Neural cell (in vitro differentiated cells): ENCODE results near the gene WDR7. TPM values are rescaled to one million over a fixed set of nuclear protein-coding genes. Genes with fewer than 3 reads are reported as not detected.

Source experiments
- H2AFZ ChIP-seq: fragments of 200-600, 300-800 bp; sonication (generic), shearing (Covaris generic); 2 replicates; pipeline ENCODE4 v1.6.0; 2014; ENCODE audit warnings: low read depth, mild to moderate bottlenecking, antibody characterized with exemption, low read length, moderate library complexity
- H3F3A ChIP-seq: fragments of 200-600 bp; shearing (Covaris generic); 2 replicates; pipeline ENCODE4 v1.6.1; 2016; ENCODE audit warnings: mild to moderate bottlenecking, moderate library complexity, mixed read lengths, antibody characterized with exemption, low read length; ENCODE audit not compliant: insufficient read depth, poor library complexity, severe bottlenecking
- H3K27ac ChIP-seq: fragments of 200-600, 300-800 bp; sonication (generic), shearing (Covaris generic); 2 replicates; pipeline ENCODE4 v1.5.1; 2014; ENCODE audit warnings: mild to moderate bottlenecking, low read length, moderate library complexity
- H3K27me3 ChIP-seq: fragments of 300-800, 200-600 bp; sonication (generic), shearing (Covaris generic); 2 replicates; pipeline ENCODE4 v1.6.0; 2014; ENCODE audit warnings: mild to moderate bottlenecking, low read depth, low read length, moderate library complexity; ENCODE audit not compliant: insufficient read depth
- H3K36me3 ChIP-seq: fragments of 300-800, 200-600 bp; sonication (generic), shearing (Covaris generic); 2 replicates; pipeline ENCODE4 v1.5.1; 2014; ENCODE audit warnings: mild to moderate bottlenecking, antibody characterized with exemption, low read length, moderate library complexity; ENCODE audit not compliant: insufficient read depth
- H3K4me2 ChIP-seq: fragments of 300-800, 200-600 bp; sonication (generic), shearing (Covaris generic); 2 replicates; pipeline ENCODE4 v1.6.0; 2014; ENCODE audit warnings: mild to moderate bottlenecking, low read length
- H3K4me3 ChIP-seq: fragments of 300-800, 200-600 bp; sonication (generic), shearing (Covaris generic); 2 replicates; pipeline ENCODE4 v1.5.1; 2014; ENCODE audit warnings: mild to moderate bottlenecking, low read length, moderate library complexity
- H3K79me2 ChIP-seq: fragments of 200-600 bp; shearing (Covaris generic); replicated peaks from 2 replicates; pipeline ENCODE4 v1.6.0; 2014; ENCODE audit warnings: mild to moderate bottlenecking, low read length, moderate library complexity; ENCODE audit not compliant: insufficient read depth
- H3K9ac ChIP-seq: fragments of 300-800, 200-600 bp; sonication (generic), shearing (Covaris generic); 2 replicates; pipeline ENCODE4 v1.6.1; 2016; ENCODE audit warnings: mild to moderate bottlenecking, low read length, mixed read lengths
- H3K9me2 ChIP-seq: fragments of 200-600 bp; shearing (Covaris generic); 2 replicates; pipeline ENCODE4 v1.6.1; 2016; ENCODE audit warnings: mild to moderate bottlenecking, low read length, mixed read lengths; ENCODE audit not compliant: insufficient read depth
- H3K9me3 ChIP-seq: fragments of 200-600, 300-800 bp; sonication (generic), shearing (Covaris generic); 2 replicates; pipeline ENCODE4 v1.6.1; 2016; ENCODE audit warnings: mild to moderate bottlenecking, mixed run types, low read length, moderate library complexity, mixed read lengths
- H4K20me1 ChIP-seq: fragments of 200-600 bp; shearing (Covaris generic); 2 replicates; pipeline ENCODE4 v1.6.1; 2016; ENCODE audit warnings: mild to moderate bottlenecking, mixed run types; ENCODE audit not compliant: insufficient read depth
- EP300 ChIP-seq: fragments of 450-650 bp; conservative IDR thresholded peaks from 2 replicates; pipeline ENCODE4 v1.6.1; 2014; ENCODE audit warnings: antibody characterized with exemption, mild to moderate bottlenecking, moderate library complexity; ENCODE audit not compliant: poor library complexity, severe bottlenecking
- EZH2 ChIP-seq: fragments of 200-600, 300-800 bp; shearing (Covaris generic), sonication (generic); IDR thresholded peaks from 2 replicates; pipeline ENCODE4 v1.6.1; 2014; ENCODE audit warnings: antibody characterized with exemption, low read length, borderline replicate concordance, mild to moderate bottlenecking; ENCODE audit not compliant: insufficient read depth, poor library complexity, severe bottlenecking
- MXI1 ChIP-seq: fragments of 450-650 bp; conservative IDR thresholded peaks from 2 replicates; pipeline ENCODE4 v1.6.1; 2014; ENCODE audit warnings: antibody characterized with exemption, mild to moderate bottlenecking; ENCODE audit not compliant: poor library complexity, severe bottlenecking
- POLR2AphosphoS5 ChIP-seq: IDR thresholded peaks from 2 replicates; pipeline ENCODE4 v1.6.1; 2012
- RAD21 ChIP-seq: fragments of 450-650 bp; conservative IDR thresholded peaks from 2 replicates; pipeline ENCODE4 v1.6.1; 2014; ENCODE audit warnings: antibody characterized with exemption, mild to moderate bottlenecking, moderate library complexity
- SMC3 ChIP-seq: fragments of 450-650 bp; conservative IDR thresholded peaks from 2 replicates; pipeline ENCODE4 v1.6.1; 2014; ENCODE audit warnings: antibody characterized with exemption, mild to moderate bottlenecking, moderate library complexity; ENCODE audit not compliant: poor library complexity
- TAF1 ChIP-seq: IDR thresholded peaks from 2 replicates; pipeline ENCODE4 v1.6.1; 2012; ENCODE audit warnings: low read depth
- polyA plus RNA-seq: library from polyadenylated mRNA; depleted of rRNA; stranded (reverse); fragments of >200 nt; gene quantifications from 2 replicates; pipeline ENCODE4 v1.2.3, GENCODE V29; 2014
- TF ChIP-seq, protein P1 (sequence below): IDR thresholded peaks from 2 replicates; pipeline ENCODE4 v1.6.1; 2012; ENCODE audit warnings: borderline replicate concordance
- TF ChIP-seq, protein P2 (sequence below): fragments of 450-650 bp; IDR thresholded peaks from 2 replicates; pipeline ENCODE4 v1.5.1; 2014; ENCODE audit warnings: antibody characterized with exemption, mild to moderate bottlenecking, moderate library complexity; ENCODE audit not compliant: poor library complexity, severe bottlenecking

WDR7 gene
- polyA plus RNA-seq, 1 donor from 2014 or later: 15.1 TPM

- Histone ChIP-seq H2AFZ (no peak overlapping the region), H4K20me1 (no peaks in the 10 kb centered on the region), H3K27ac (no peak overlapping the region), H3K9ac (no peak overlapping the region), H3K36me3 (no peaks in the 10 kb centered on the region), H3K27me3 (no peaks in the 10 kb centered on the region), H3K79me2 (no peaks in the 10 kb centered on the region), H3F3A (no peaks in the 10 kb centered on the region), H3K9me3 (no peaks in the 10 kb centered on the region), H3K4me2 (no peak overlapping the region), H3K4me3 (no peak overlapping the region), H3K9me2 (no peaks in the 10 kb centered on the region)
- no peak for TF ChIP-seq MXI1
- TF ChIP-seq RAD21: no peak
- TF ChIP-seq EZH2: no peak
- no peak for TF ChIP-seq SMC3
- TF ChIP-seq, protein P1, sequence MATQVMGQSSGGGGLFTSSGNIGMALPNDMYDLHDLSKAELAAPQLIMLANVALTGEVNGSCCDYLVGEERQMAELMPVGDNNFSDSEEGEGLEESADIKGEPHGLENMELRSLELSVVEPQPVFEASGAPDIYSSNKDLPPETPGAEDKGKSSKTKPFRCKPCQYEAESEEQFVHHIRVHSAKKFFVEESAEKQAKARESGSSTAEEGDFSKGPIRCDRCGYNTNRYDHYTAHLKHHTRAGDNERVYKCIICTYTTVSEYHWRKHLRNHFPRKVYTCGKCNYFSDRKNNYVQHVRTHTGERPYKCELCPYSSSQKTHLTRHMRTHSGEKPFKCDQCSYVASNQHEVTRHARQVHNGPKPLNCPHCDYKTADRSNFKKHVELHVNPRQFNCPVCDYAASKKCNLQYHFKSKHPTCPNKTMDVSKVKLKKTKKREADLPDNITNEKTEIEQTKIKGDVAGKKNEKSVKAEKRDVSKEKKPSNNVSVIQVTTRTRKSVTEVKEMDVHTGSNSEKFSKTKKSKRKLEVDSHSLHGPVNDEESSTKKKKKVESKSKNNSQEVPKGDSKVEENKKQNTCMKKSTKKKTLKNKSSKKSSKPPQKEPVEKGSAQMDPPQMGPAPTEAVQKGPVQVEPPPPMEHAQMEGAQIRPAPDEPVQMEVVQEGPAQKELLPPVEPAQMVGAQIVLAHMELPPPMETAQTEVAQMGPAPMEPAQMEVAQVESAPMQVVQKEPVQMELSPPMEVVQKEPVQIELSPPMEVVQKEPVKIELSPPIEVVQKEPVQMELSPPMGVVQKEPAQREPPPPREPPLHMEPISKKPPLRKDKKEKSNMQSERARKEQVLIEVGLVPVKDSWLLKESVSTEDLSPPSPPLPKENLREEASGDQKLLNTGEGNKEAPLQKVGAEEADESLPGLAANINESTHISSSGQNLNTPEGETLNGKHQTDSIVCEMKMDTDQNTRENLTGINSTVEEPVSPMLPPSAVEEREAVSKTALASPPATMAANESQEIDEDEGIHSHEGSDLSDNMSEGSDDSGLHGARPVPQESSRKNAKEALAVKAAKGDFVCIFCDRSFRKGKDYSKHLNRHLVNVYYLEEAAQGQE: no peak
- TF ChIP-seq EP300: no peak
- TF ChIP-seq, protein P2, sequence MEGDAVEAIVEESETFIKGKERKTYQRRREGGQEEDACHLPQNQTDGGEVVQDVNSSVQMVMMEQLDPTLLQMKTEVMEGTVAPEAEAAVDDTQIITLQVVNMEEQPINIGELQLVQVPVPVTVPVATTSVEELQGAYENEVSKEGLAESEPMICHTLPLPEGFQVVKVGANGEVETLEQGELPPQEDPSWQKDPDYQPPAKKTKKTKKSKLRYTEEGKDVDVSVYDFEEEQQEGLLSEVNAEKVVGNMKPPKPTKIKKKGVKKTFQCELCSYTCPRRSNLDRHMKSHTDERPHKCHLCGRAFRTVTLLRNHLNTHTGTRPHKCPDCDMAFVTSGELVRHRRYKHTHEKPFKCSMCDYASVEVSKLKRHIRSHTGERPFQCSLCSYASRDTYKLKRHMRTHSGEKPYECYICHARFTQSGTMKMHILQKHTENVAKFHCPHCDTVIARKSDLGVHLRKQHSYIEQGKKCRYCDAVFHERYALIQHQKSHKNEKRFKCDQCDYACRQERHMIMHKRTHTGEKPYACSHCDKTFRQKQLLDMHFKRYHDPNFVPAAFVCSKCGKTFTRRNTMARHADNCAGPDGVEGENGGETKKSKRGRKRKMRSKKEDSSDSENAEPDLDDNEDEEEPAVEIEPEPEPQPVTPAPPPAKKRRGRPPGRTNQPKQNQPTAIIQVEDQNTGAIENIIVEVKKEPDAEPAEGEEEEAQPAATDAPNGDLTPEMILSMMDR: no peak
- no peak for TF ChIP-seq TAF1
- no peak for TF ChIP-seq POLR2AphosphoS5
Observed at GRCh38 chr18:56901919-56902318, 250.8 kb downstream of the WDR7 start.

- Histone ChIP-seq H3K27ac (no peak overlapping the region), H3K4me2 (no peak overlapping the region)
Observed at GRCh38 chr18:56902653-56903052, 251.5 kb downstream of the WDR7 start.

More at GRCh38 chr18:56902653-56903052, 251.5 kb downstream of the WDR7 start:
- Histone ChIP-seq H3K79me2 (no peaks in the 10 kb centered on the region), H3K36me3 (no peaks in the 10 kb centered on the region), H4K20me1 (no peaks in the 10 kb centered on the region), H2AFZ (no peak overlapping the region), H3K9me2 (no peaks in the 10 kb centered on the region), H3K4me3 (no peak overlapping the region), H3K9me3 (no peaks in the 10 kb centered on the region), H3K27me3 (no peaks in the 10 kb centered on the region), H3F3A (no peaks in the 10 kb centered on the region), H3K9ac (no peak overlapping the region)
- TF ChIP-seq TAF1: no peak
- TF ChIP-seq MXI1: no peak
- TF ChIP-seq, protein P1: no peak
- TF ChIP-seq, protein P2: no peak
- no peak for TF ChIP-seq EZH2
- TF ChIP-seq SMC3: no peak
- TF ChIP-seq EP300: no peak
- no peak for TF ChIP-seq POLR2AphosphoS5
- no peak for TF ChIP-seq RAD21
